Fibroblast of skin of scalp (primary cell): ENCODE results near the gene COG5.
"Not testable (repeated sequence)": the region's sequence is repeated elsewhere in the genome, so short reads cannot be mapped to it uniquely, and the experiment has no call there.

Experiments
- DNase-seq: peaks from one replicate; pipeline ENCODE4 v3.0.0-alpha.2; 2013

COG5 gene

DNA sequence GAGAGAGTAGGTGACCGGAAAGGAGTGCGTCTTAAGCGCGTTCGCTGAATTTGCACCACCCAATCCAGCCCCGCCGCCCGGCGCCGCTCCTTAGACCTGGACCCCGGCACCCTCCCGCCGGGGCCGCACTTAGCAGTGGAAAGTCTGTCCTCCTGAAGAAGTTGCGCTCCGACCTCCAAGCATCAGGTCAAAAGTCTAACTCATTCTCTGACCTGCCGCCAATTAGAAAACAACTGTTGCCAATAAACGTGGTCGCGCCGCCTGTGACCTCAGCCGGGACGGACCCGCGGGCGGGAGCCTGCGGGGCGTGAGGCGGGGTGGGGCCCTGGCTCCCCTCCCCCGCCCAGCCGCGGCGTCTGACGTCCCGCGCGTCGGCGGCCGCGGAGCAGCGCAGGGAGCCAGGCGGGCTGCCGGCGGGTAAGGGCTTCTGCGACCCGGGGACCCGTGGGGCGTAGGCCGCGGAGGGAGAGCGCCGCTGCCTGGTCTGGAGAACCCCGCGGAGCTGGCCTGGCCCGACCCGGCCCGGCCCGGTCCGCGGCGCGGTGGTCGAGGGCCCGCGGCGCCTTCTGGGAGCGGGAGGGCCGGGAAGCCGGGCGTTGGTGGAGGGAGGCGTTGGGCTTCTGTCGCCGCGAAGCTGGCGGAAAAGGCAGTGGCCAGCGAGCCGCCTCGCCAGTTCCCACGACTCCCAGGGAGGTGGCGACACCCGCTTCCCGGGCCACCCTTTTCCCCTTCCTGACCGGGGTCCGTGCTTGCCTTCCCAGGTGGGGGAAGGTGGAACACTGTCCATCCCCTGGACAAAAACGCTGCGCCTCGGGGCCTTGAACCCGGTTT, 16.4 kb upstream of the COG5 start, which contains the start of gene BCAP29:
Gene BCAP29, plus strand, starts transcription at position 362 of the 831 bp plus-strand sequence. CDS start 527 bp downstream, outside the sequence.
- peak; percentile 70 for DNase-seq

DNA sequence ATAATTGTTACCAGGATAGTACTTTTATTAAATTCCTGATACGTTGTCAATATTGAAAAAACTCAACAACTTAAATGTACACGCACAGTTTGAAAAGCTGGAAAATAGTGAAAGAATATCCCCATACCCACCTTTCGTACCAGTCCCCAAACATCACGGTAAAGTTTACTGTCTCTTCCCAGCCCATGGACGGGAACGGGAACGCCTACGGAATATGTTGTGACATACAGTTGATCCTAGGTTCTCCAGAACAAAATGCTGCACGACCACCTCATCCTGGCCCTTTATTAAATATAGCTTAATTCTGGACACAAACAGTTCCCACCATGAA, 15.8 kb upstream of the COG5 start:
- DNase-seq: no peak

DNA sequence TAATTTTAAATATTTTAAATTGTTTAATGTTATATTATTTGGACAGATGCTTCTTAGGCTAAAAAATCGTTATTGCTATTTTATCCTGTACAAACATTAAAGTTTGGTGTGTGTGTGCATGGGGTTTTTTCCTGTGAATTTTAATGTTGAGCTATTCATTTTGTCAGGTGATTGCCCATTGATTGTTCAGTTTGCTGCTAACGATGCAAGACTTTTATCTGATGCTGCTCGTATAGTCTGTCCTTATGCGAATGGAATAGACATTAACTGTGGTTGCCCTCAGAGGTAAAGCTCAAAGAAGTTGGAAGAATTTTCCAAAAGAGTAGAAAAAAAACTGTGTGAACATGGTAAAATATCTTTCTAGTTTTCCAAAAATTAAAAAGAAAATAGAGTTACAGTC, 9.8 kb upstream of the COG5 start:
- no peak for DNase-seq

DNA sequence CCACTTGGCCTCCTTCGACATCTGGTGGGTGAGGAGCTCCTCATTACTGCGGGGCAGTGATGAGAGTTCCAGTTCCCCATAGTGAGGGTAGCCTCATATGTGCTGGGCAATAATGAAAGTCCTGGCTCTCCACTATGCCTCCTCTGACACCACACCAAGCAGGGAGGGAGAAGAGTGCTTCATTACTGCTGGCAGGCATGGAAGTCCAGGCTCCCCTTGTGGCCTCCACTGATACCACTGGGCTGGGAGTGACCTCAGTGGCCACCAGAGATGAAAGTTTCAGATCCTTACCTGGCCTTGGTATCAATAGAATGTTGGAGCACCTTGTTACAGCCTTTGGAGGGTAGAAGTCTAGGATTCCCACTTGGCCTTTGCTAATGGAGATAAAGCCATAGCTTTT, 6.6 kb upstream of the COG5 start:
- DNase-seq: no peak

DNA sequence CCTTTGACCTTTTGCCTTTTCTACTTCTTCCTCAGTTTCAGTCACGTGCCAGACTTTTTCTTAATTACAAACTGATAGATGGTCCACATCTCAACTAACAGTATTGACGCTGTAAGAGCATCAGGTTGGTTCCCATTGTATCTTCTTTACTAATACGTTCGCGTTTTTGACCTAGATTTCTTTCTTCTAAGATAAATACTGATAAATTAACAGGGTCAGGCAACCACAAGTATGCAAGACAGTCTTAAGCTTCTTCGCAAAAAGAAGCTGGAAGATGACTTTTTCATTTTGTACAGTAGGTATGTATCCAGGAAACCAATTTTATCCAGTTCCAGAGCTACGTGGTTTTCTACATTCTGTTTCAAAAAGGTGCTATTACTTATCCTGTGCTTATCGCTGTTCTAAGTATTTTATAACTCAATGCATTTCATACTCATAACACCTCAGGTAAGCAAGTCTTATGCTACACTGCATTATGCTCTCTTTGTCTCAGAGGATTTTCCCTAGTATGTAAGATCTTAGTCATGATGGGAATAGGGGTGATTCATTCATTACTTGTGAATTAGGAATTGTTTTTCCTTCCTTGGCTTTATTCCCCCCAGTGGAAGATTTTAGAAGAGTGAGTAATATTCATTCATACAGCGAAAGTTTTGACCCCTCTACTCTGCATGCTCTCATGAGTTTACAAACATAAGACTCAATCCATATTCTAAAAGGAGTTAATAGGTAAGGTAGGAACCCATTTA, 1.0 kb upstream of the COG5 start:
- peak; percentile 87 for DNase-seq

DNA sequence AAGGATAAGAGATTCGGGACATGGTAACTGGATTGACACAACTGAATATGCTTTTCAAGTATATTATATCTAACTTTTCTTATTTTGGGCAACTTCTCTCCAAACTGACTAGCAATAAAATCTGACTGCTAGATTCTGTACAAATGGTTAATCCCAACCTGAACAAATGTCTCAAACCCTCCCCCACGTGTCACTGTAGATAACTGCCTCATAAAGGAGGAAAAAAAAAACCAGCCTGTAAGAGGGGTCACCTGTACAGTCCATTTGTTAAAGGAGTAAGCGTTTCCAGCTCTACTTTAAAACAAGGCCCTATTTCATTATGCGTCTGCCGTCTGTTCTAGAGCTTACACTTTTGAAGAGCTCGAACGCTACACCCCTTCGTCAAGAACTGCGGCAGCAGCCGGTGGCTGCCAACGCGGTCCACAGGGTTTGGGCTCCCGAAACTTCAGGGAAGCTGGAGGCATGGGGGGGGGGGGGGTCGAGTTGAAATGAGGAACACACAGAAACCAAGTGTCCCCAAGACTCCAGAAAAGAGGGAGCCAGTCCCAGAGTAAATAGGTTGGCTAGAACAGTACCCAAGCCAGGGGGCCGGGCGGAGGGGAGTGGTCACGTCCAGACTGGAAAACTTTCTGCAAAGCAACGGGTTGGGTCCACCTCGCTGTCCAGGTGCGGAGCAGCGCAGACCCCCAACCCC, 492 bp downstream of the COG5 start:
- no peak for DNase-seq

DNA sequence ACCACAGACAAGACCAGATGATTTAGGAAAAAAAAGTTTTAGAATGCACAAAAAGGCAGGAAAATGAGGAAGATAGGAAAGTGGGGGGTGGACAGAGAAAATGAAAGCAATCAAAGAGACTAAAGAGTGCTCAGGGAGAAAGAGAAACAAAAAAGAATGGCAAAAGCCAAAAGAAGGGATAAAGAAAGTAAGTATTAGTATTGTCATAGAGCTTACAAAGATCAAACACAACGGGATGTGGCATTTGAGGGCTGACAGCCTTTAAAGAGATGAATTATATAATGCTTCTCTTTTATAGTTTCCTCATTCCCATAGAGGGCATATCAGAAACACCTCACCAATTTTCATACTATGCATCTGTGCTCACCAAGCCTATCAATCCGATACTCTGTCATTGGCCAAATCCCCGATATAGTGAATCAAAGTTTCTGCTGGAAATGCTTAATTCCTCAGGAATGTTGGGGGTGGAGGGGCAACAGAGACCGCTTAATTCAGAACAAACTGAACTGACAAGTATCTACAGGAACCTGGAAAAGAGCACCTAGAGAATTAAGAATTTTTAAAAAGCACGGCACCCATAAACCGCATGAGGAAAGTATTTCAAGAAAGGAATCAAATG, 2.7 kb downstream of the COG5 start:
- no peak for DNase-seq

DNA sequence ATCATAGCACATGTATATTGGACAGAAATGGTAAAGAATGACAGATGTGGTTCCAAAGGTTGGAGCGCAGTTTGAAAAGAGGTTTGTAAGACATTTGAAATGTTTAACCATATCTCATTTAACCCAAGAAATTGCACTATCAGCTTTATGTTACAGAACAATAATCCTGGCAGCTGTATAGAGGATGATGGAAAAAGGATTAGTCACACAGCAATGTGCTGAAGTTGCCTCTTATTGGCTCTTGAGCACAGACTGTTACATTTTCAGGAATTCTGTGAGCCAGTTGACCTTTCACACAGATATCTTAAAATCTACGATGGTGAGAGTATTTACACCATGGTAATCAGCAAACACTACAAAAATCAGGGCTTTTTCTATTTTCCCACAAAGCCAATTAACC, 3.9 kb downstream of the COG5 start:
- peak; percentile 72 for DNase-seq

DNA sequence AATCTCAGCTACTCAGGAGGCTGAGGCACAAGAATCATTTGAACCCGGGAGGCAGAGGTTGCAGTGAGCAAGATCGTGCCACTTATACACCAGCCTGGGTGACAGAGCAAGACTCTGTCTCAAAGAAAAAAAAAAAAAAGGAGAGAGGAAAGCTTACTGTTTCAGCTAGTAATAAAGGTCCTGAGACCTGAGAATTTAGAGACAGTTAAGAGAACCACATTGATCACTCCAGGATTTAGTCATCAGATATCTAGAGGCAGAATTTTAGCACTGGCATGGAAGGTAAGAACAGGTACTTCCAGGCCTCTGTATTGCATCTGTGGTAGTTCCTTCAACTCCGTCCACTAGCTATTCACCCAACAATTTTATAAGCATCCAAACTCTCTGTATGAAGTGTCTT, 7.8 kb downstream of the COG5 start:
- no peak for DNase-seq

DNA sequence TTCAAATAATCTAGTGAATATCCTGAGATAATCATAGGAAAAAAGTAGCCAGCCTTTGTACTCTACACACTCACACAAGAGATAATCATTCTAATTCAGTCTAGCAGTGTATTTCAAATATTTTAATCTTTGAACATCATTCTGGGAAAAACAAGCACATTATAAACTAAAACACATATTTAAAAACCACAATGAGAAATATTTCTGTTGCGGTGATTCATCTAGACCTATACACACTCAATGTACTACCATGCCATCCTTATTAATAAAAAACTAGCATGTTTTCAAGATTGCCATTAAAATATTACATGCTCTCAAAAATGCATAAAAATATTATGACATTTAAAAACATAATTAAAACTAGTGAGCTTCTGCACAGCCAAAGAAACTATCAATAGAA, 11.8 kb downstream of the COG5 start:
- peak; percentile 47 for DNase-seq

DNA sequence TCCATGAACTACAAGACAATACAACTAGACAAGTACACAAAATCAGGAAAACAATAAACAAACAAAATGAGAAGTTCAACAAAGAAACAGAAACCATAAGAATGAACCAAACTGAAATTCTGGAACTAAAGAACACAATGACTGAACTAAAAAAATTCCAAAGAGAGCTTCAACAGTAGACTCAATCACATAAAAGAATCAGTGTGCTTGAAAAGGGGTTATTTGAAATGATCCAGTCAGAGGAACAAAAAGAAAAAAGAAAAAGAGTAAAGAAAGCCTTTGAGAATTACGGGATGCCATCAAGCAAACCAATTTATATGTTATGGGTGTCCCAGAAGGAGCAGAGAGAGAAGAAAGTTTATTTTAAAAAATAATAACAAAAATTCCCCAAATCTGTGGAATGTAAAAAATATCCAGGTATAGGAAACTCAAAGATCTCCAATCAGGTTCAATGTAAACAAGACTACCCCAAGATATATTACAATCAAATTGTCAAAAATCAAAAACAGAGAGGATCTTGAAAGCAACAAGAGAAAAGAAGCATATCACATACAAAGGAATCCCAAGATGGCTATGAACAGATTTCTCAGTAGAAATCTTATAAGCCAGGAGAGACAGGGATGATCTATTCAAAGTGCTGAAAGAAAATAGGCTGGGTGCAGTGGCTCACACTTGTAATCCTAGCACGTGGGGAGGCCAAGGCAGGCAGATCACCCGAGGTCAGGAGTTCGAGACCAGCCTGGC, 18.7 kb downstream of the COG5 start:
- no peak for DNase-seq

DNA sequence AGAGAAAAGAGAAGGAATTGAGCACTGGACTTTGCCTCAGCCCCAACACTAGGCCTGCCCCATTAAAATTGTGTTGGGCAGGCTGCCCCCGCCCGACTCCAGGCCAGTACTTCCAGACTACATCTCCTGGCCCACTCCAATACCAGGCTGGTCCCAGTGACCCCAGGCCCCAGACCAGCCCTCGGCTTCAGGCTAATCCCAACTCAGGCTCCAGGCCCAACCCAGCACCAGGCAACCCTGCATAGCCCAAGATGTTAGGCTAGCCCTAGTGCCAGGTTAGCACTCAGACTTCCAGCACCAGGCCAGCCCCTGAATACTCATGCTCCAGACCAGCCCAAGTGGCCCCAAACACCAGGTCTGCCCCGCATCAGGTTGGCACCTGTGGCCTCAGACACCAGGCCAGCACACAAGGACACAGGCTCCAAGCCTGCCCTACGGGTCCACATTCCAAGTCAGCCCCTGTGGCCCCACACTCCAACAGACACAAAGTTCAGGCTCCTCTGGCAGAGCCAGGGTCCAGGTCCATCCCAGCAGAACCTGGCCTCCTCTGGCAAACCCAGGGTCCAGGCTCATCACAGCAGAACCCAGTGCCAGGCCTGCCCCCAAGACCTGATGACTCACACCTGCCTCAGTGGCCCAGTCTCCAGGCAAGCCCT, 20.3 kb downstream of the COG5 start:
- no peak for DNase-seq

DNA sequence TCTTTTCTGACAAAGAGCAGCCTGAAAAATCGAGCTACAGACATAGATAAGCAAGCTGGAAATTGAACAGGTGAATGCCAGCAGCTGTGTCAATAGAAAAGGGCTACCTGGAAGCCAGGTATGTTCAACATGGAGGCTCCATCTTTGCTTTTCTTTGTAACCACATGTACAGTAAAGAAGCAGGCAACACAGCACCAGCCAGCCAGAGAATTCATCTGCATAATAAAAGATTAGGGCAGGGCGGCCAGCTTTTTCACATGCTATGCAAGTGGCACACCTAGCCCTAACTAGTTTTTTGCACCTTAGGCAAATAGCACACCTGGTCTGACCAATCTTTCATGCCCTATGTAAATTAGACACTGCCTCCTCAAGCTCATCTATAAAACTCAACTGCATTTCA, 25.7 kb downstream of the COG5 start:
- no peak for DNase-seq

DNA sequence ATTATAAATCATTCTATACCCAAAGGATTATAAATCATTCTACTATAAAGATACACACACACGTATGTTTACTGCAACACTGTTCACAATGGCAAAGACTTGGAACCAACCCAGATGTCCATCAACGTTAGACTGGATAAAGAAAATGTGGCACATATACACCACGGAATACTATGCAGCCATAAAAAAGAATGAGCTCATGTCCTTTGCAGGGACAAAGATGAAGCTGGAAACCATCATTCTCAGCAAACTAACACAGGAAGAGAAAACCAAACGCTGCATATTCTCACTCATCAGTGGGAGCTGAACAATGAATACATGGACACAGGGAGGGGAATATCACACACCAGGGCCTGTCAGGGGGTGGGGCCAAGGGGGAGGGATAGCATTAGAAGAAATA, 26.5 kb downstream of the COG5 start:
- not testable (repeated sequence) for DNase-seq

DNA sequence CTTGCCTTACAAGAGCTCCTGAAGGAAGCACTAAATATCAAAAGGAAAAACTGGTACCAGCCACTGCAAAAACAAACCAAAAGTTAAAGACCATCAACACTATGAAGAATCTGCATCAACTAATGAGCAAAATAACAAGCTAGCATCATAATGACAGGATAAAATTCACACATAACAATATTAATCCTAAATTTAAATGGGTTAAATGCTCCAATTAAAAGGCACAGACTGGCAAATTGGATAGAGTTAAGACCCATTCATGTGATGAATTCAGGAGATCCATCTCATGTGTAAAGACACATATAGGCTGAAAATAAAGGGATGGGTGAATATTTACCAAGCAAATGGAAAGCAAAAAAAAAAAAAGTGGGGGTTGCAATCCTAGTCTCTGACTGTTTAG, 29.6 kb downstream of the COG5 start:
- DNase-seq: no peak

DNA sequence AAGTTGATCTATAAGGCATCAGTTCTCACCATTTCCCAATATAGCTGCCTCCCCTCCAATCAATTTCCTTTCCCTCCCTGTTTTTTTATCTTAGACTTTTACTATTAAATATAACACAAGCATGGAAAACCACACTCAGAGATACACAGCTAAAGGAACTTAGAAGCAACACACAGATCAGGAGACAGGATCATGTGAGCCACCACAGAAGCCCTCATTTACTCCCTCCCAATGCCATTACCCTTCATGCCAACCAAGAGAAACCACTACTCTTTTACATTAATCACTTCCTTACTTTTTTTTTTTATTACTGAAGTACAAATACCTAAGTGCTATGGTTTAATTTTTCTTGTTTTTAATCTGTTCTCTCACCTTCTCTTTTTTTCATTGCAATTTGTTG, 33.0 kb downstream of the COG5 start:
- DNase-seq: no peak

DNA sequence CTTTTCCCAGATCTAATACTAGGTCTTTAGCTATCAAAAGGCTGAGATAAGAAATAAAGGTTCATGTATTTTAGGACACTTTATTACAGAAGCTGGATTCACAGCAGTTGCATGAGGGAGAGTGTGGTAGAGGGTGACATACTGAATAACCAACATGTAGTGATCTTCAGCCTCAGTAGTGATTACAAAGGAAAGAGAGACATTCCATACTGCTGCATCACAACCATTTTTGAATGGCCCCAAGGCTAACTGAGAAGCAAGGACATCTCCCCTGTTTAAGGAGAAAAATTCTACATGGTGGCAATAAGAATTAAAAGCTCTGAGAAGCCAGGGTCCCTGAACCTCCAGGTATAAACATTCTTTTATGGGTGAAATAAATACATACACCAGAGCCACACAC, 35.3 kb downstream of the COG5 start:
- DNase-seq: peak; percentile 64

DNA sequence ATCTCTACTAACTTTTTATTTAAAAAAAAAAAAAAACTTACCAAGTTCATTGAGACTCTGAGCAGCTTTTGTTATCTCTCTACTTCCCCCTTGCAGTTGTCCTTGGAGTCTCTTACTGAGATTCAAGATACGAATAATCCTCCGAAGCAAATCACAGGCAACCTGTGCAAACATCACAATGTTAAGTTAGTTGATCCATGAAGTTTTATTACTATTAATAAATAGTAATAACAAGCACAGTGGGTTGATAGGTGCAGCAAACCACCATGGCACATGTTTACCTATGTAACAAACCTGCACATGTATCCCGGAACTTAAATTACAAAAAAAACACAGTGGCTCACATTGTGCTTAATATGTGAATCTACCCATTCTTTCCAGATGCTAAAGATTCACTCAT, 36.5 kb downstream of the COG5 start:
- no peak for DNase-seq

DNA sequence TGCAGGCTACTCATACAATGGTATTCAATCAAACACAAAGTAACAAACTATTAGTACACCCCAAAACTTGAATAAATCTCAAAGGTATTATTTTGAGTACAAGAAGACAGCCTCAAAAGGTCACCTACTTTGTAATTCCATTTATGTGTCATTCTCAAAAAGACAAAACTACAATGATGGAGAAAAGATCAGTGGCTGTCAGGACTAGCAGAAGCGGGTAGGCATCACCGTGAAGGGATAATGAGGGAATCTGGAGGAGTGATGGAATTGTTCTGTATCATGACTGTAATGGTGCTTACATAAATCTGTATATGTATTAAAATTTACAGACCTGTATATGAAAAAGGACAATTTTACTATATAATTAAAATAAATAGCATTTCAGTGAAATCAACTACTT, 37.0 kb downstream of the COG5 start:
- no peak for DNase-seq

DNA sequence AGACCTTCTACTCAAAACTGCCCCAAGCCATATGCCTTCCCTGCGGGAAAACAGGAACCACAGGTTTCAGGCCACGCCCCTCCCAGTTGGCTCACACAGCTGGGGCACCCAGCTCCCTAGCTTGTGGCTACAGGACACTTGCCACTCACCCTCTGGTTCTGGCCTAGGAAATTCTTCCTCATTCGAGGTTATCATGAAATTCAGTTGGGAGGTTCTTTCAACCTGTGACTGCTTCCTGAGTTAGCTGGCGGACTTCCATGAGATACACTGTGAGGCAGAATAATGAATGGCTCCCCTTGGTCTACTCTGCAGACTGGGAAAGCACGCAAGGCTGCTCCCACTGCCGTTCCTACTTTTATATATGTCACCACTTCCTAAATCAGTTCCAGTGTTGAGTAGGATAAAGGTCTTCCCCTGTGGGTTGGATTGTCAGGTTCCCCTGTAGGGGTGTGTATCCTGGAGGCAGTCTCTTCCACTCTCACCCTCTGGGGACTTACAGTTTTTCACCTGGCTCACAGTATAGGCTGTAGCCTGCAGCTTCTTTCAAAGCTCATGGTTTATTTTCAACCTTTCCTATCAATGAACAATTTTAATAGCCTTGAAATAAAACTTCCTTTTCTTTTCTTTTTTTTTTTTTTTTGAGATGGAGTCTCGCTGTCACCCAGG, 56.9 kb downstream of the COG5 start:
- no peak for DNase-seq

DNA sequence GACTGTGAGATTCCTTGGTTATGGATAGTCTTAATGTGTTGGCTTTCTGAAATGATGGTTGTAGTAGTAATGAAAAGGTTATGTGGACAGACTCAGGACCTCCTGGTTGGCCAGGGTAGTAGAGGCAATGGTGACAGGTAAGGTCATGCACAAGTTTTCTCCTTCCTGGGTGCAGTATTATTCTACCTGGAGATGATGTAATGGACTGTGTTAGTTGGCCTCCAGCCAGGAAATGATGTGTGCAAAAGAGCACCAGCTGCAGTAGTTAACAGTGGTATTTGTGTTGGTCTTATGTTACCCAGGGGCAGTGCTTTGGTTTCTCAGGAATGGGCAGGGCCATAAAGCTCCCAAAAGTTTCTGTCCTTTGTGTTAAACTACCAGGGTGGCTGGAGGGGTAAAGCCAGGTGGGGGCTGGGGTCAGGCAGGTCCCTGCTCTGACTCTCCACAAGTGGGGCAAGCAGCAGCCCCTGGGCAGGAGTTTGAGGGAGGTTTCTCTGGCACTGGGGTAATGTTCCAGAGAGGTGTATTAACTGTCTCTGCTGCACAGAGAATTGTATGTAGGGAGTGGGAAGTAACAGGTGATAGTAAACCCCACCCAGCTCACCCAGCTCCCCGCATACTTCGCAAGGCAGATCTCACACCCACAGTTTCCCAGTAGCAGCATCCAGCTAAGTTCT, 57.6 kb downstream of the COG5 start:
- no peak for DNase-seq
